Choroid plexus epithelial cell (primary cell): ENCODE measurements around the gene MCTP1.

Experiments
- DNase-seq: peaks from one replicate; pipeline ENCODE4 v3.0.0-alpha.2; 2010; ENCODE audit warnings: low read depth
- H3K4me3 ChIP-seq: 2 replicates; pipeline ENCODE4 v1.5.1; 2011; ENCODE audit warnings: low read depth, mild to moderate bottlenecking, control low read depth, low read length, moderate library complexity
- TF ChIP-seq, protein P1 (sequence below): conservative IDR thresholded peaks from 2 replicates; pipeline ENCODE4 v1.5.1; 2011; ENCODE audit warnings: low read depth, mild to moderate bottlenecking, control low read depth, inconsistent platforms, low read length, moderate library complexity

The MCTP1 gene

DNA sequence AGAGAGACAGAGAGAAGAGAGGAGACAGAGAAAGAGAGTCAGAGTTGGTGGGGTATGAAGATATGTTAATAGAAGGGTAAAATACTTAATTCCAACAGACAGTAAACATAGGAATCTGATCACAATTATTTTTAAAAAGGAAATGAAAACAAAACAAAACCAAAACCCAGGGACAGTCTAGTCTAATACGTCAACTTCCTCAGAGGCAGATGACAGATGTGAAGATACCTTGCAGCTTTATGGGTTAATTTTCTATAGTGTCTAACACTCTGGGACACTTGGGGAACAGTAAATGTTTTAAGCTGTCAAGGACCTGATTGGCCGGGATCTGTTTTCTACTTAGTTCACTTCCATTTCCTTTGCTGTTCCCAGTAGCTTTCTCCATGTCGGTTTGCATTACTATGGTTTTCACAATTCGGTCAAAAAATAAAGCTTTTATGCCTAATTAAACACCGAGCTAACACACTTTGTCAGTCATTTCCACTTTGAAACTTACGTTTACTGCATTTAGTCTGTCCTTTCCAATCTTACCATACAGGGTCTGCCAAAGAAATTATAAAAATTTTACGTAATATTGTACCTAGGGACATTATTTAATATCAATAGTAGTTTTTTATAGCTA, 216.5 kb downstream of the MCTP1 start:
- no peak overlapping the region for H3K4me3 ChIP-seq
- DNase-seq: no peak
- TF ChIP-seq, protein P1, sequence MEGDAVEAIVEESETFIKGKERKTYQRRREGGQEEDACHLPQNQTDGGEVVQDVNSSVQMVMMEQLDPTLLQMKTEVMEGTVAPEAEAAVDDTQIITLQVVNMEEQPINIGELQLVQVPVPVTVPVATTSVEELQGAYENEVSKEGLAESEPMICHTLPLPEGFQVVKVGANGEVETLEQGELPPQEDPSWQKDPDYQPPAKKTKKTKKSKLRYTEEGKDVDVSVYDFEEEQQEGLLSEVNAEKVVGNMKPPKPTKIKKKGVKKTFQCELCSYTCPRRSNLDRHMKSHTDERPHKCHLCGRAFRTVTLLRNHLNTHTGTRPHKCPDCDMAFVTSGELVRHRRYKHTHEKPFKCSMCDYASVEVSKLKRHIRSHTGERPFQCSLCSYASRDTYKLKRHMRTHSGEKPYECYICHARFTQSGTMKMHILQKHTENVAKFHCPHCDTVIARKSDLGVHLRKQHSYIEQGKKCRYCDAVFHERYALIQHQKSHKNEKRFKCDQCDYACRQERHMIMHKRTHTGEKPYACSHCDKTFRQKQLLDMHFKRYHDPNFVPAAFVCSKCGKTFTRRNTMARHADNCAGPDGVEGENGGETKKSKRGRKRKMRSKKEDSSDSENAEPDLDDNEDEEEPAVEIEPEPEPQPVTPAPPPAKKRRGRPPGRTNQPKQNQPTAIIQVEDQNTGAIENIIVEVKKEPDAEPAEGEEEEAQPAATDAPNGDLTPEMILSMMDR: no peak

GRCh38 chr5:95066048-95066447, 218.8 kb downstream of the MCTP1 start:
- TF ChIP-seq, protein P1: no peak
- DNase-seq: no peak

GRCh38 chr5:95063492-95063891, 221.4 kb downstream of the MCTP1 start:
- no peak overlapping the region for H3K4me3 ChIP-seq
- DNase-seq: no peak
- TF ChIP-seq, protein P1: no peak

More at GRCh38 chr5:95066048-95066447, 218.8 kb downstream of the MCTP1 start:
- no peak overlapping the region for H3K4me3 ChIP-seq

DNA sequence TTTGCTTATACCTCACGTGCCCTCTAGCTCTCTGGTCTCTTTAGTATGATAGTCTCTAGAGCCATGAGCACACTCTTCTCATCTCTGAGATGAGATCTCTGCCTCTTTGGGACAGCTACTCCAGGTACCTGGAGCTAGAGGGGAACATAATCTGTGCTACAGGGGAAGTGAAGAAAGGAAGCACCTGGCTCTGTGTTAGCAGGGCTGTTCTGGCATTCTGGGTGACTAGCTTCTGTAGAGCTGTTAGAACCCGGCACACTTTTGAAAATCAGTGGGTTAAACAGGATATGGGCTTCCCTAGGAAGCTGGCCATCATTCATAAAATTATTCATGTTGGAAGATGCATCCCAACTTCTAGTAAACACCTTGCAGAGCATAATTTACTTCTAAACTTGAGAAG, 224.8 kb downstream of the MCTP1 start:
- no peak overlapping the region for H3K4me3 ChIP-seq
- TF ChIP-seq, protein P1: no peak
- DNase-seq: no peak

- no peak overlapping the region for H3K4me3 ChIP-seq
- TF ChIP-seq, protein P1: no peak
- no peak for DNase-seq
Measured at GRCh38 chr5:95059636-95060035, 225.3 kb downstream of the MCTP1 start.

DNA sequence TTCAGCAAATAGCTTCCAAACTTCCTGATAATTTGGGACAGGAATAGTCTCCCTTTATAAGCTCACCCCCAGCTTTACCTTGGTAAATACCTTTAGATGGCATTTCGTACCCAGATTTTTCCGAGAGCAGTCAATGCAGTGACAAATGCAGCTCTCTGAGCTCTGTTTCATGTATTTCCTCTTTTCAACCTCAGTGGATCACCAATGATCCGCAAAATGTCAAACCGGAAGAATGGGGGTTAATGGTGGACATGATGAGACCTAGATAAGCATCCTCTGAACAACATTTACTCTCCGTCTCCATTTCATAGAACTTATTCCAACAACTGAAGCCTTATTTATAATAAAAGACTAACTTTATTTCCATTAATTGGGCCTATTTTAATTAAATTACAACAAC, 227.3 kb downstream of the MCTP1 start:
- TF ChIP-seq, protein P1: no peak
- no peak overlapping the region for H3K4me3 ChIP-seq
- DNase-seq: no peak

DNA sequence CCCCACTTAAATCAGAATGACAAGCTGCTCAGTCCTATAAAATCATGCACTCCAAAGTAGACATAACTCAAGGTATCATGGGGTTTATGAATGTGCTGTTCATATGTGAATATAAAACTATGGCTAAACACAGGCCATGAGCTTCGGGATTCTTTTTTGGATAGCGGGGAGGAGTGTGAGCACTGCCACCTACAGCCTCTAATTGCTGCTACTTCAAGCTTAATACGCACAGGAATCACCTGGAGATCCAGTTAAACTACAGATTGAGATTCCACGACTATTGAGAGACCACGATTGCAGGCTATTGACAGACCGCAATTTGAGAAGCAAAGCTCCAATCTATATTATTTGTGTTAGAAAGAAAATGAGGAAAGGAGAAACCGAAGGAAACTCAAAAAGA, 231.6 kb downstream of the MCTP1 start:
- no peak for DNase-seq
- H3K4me3 ChIP-seq: no peak overlapping the region
- TF ChIP-seq, protein P1: no peak
